ENCODE data around the gene FBXO33.

Gene FBXO33

DNA sequence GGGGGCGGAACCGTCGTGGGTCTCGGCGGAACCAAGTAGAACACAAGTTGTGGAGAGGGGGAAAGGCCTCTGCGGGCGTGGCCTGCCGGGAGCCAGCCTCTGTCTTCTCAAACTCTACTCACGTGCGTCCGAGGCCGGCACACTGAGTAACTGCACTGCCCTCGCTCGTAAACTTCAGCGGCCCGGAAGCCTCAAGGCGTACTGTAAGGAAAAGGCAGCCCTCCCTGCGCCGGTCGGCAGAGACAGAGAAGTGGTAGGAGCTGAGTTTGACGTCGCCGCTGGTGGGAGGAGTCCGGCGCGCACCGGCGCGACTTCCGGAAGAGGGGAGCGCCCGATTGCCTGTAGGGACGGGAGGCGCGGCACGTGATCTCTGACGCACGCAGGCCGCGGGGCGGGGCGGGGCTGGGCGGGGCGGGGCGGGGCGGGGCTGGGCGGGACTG is at the start of gene FBXO33:
FBXO33 (minus strand) TSS at position 255 of the 440 bp plus-strand sequence. CDS start 271 bp downstream, outside the sequence.
- DNase-seq: peak; percentile 96

GRCh38 chr14:39474416-39474911 is 42.2 kb upstream of the FBXO33 start:
- DNase-seq: no peak

DNA sequence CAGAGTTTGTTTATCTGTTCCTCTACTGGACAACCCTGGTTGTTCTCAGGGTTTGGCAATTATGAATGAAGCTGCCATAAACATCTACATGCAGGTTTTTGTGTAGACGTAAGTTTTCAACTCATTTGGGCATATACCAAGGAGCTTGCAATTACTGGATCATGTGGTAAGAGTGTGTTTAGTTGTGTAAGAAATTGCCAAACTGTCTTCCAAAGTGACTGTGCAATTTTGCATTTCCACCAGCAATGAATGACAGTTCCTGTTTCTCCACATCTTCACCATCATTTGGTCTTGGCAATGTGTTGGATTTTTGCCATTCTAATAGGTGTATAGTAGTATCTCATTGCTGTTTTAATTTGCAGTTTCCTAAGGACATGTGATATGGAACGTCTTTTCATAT is 39.8 kb upstream of the FBXO33 start:
- no peak for DNase-seq

DNA sequence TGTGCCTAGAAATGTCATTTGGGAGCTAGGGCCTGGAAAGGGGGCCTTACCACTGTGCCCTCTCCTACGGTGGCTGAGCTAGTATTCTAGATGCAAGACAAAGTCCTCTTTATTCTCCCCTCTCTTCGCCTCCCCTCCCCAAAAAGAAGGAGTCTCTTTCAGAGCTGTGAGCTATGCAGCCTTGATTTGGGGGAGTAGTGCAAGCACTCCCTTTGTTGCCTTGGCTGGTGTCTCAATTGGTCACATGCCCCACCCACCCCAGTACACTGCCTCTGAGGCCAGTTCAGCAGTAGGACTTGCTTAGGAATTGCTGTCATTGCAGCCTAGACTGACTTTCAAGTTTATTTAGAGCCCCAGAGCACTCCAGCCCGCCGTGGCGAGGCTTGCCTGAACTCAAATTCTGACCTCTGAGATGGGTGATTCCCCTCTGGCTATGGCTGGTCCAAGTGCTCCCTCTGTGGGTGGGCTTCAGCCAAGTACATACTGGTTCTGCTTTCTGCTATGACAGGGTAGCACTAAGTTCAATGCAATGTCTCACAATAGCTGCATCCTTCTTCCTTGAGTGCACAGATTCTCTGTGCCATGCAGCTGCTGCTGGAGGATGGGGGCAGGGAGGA is 37.0 kb upstream of the FBXO33 start:
- DNase-seq: no peak

GRCh38 chr14:39467889-39468524 is 35.8 kb upstream of the FBXO33 start:
- no peak for DNase-seq

GRCh38 chr14:39459795-39460478 is 27.7 kb upstream of the FBXO33 start:
- DNase-seq: no peak

DNA sequence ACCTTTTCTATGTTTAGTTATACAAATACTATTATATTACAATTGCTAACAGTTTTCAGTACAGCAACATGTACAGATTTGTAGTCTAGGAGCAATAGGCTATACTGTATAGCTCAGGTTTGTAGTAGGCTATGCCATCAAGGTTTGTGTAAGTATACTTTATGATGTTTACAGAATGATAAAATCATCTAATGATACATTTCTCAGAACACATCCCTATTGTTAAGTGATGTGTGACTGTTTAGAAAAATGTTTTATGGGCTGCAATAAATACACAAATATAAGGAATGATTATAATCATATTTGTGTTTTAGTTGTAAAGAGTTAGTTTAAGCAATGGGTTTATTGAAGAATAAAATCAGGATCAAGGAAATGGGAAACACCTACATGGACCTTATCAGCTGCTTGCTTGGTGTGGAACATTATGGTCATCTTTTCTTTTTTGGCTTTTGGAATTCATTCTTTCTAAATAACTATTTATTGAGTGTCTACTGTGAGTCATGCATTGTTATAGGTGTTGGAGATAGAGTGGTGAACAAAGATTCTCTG is 24.5 kb upstream of the FBXO33 start:
- no peak for DNase-seq

DNA sequence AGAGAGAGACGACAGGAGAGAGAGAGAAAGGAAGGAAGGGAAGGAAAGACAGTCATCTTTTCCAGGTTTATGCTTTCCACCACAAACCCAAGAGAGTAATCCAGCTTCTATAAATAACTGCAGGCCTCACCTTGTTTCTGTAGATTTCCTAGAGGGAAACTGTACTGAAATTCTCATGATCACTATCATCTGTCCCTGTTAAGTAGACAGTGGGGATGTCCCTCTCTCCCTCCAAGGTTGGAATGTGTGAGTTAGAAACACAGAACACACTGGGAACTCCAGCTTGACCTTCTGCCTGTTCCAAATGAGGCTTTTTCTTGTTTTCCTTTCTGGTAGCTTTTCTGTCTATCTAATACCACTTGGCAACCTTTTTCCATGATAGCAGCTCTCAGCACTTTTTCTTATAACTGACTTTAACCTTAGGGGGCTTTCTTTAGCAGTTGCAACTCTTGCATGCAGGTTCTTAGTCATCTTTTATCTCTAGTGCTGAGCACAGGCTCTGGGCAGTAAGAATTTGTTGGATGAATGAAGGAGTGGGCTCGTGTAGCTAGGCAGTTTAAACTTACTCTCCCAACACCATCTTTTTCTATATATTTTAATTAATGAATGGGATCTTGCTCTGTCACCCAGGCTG is 22.8 kb upstream of the FBXO33 start:
- DNase-seq: no peak

DNA sequence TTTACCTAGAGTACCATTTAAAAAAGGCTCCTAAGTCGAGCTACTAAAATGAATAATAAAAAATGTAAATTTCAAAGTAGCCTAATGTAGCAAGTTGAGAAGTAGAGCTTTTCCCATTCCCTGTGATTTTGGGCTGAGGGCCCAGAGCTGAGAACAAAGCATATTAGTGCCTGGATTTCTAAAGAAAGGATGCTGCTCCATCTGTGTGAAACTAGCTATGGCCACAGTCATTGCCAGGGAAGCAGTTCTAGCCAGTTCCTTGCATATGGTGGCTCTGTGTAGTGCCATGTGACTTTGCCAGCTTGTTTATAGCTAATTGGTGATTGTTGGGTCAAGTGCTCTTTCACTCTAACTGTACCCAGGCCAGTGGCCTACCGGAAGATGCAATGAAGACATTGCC is 20.4 kb upstream of the FBXO33 start:
- no peak for DNase-seq

GRCh38 chr14:39451811-39452210 is 19.6 kb upstream of the FBXO33 start:
- DNase-seq: no peak

GRCh38 chr14:39447175-39447661 is 15.0 kb upstream of the FBXO33 start:
- DNase-seq: no peak

DNA sequence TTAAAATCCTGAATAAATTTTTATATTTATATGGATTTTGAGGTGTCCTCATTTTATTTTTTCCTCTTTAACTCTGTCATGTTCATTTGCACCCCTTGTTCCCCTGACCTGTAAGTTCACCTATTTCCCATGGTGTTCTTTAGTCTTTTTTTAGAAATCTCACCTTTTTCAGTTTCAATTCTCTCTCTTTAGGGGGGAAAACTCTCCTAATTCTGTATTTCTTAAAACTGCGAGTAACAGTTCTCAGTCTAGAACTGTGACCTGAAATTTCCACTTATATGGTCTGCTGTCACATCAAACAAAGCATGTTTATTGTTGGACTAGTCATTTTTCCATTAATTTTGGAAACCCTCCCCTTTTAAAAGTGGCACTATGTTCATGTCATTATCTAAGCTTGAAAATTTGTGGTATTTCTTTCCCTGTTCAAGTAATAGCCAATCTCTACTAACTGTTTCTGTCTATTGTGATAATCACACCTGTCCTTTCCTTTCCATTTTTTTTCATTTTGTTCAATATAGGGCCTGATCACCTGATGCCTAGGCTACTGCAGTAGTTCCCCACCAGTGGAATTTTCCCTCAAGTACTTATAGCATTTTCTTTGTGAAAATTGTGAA is 14.0 kb upstream of the FBXO33 start:
- no peak for DNase-seq

- no peak for DNase-seq
Measured at GRCh38 chr14:39442293-39442692, 10.1 kb upstream of the FBXO33 start.

- DNase-seq: no peak
Measured at GRCh38 chr14:39441805-39442204, 9.6 kb upstream of the FBXO33 start.

- DNase-seq: no peak
Measured at GRCh38 chr14:39440975-39441374, 8.7 kb upstream of the FBXO33 start.

DNA sequence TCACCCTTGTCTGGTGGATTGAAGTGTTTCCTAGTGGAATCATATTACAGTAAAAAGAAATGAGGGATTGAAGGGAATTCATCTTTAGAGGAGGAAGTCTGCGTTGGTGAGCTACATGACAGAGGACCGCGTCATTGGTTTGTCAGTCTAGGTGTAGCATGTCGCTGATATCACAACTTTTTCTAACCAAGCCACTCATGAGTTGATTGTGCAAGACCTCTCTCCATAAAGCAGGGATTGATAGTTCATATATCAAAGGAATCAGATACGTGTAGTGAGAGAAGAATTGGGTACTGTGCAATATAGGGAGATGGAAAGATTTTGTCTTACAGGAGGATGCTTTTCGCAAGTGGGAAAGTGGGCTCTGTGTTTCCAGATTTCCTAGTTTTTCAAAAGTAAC is 3.0 kb upstream of the FBXO33 start:
- DNase-seq: no peak

DNA sequence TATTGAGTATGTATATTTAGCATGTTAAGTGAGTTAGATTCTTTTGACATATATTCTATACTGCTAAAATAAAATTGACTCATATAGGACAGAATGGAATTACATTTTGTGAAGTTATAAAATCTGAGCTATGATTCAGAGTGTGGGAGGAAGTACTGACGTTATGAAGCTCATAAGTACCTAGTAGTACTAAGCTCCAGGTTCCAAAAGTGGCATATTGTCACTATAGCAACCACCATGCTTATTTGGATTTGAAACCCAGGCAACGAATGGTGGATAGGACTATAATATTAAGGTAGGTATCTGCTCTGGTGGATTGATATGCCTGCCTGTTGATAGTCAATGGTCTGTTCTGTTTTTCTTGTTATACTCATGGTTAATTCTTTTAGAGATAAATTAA is 2.2 kb upstream of the FBXO33 start:
- DNase-seq: no peak

GRCh38 chr14:39433452-39433813 is 1.2 kb upstream of the FBXO33 start:
- no peak for DNase-seq

DNA sequence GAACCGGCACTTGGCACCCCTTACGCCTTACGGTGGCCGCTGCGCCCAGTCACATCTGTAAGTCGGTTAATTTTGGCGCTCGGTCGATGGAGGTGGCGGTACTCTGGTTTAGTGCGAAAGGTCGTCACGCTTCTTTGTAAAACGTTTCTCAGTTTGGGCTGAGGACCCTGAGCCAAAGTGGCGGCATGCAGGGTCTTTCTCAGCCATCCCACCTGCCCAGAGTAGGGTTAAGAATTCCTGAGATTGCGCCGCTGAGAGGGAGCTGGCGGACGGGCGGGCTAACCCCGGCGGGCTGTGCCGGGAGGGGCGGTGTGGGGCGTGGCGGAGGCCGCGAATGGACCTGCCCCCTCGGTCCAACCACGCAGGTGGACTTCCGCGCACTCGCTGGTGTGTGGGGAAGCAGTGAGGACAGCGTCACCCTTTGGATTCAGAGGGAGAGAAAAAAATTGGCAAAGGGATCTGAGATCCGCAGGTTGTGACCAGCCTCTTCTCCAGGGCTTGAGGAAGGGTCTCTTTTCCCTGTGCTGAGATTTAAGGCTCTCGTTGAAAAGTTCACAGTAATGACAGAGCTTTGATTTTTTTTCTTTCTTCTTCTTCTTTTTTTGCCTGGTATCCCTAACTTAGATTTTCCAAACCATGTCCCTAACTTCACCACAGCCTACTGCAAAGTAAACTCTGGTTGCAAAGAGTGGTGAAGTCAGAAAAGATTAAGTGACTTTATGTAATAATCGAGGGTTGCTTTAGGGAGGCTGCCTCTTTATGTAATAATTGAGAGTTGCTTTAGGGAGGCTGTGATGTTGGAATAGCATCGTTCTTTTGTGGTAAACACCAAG is 602 bp upstream of the FBXO33 start:
- DNase-seq: no peak

DNA sequence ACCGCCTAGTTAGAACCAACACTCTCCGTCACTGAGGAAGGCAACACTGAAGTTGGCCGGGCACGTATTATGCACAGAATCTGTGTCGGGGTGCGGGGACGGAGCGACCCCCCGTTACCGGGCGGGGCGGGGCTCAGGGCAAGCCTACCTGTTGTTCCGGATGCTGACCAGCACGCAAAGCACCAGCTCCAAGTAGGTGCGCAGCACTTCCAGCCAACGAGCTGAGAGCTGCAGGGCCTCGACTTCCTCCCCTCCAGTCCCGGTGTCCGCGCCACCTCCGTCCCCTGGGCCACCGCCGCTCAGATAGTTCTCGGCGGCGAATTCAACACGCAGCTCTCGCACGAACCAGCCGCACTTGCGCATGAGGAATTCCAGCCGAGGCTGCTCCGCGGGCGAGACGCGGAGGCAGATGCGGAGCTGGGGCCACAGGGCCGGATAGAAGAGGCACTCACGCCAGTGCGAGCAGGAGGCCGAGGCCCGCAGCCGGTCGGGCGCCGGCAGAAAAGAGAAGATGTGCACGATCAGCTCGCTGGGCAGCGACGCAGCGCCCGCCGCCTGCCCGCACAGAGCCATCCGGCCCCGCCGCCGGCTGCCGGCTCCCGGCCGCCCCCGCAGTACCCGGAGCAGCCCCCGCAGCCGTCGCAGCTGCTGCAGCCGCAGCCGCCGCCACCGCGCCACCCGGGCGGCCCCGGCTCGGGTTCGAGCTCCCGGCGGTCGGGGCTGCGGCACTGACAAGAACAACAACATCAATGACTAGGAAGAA is 636 bp downstream of the FBXO33 start:
- DNase-seq: peak; percentile 14
